H1 (cell line): Measurements from ENCODE around the gene DCXR. TPM values are rescaled to one million over a fixed set of nuclear protein-coding genes. Genes with fewer than 3 reads are reported as not detected.

ENCODE experiments used
- CTCF ChIA-PET: fragments of 300-600 bp; sonication (Branson Sonifier 250); formaldehyde crosslinking; loops from one replicate; lab custom pipeline; 2021; ENCODE audit not compliant: partially characterized antibody; lab: Charles Lee
- POLR2A ChIA-PET: fragments of 300-600 bp; sonication (Branson Sonifier 250); formaldehyde crosslinking; loops from one replicate; lab custom pipeline; 2021; ENCODE audit warnings: inconsistent platforms; ENCODE audit not compliant: partially characterized antibody; lab: Charles Lee
- DNase-seq, 2 experiments: peaks; one replicate each; pipeline versions ENCODE4 v3.0.0 to v3.0.0-alpha.2; 2010 to 2022; ENCODE audit warnings: low spot score in 2 of 2, low read depth in 1 of 2, mixed read lengths in 1 of 2
- FAIRE-seq: peaks from 2 replicates; lab custom pipeline; 2011; peaks lifted over from hg19 to GRCh38; lab: Jason Lieb, UNC
- H2AFZ ChIP-seq: 2 replicates; pipeline ENCODE4 v1.8.1; 2012; ENCODE audit warnings: low read length, inconsistent platforms
- H2AK5ac ChIP-seq: 2 replicates; pipeline ENCODE4 v1.6.1; 2013; ENCODE audit warnings: low read depth, low read length
- H2BK120ac ChIP-seq: replicated peaks from 2 replicates; pipeline ENCODE3; 2013; ENCODE audit warnings: low read depth, low read length, inconsistent platforms
- H2BK12ac ChIP-seq: 2 replicates; pipeline ENCODE4 v1.6.1; 2013; ENCODE audit warnings: low read depth, low read length
- H2BK15ac ChIP-seq: 2 replicates; pipeline ENCODE4 v1.6.1; 2013; ENCODE audit warnings: low read length
- H2BK20ac ChIP-seq: 2 replicates; pipeline ENCODE4 v1.6.1; 2013; ENCODE audit warnings: low read length
- H2BK5ac ChIP-seq: 2 replicates; pipeline ENCODE4 v1.6.1; 2013; ENCODE audit warnings: low read depth, low read length
- H3K14ac ChIP-seq: 2 replicates; pipeline ENCODE4 v1.6.1; 2013; ENCODE audit warnings: inconsistent platforms; ENCODE audit not compliant: insufficient read length
- H3K18ac ChIP-seq: 2 replicates; pipeline ENCODE4 v1.6.1; 2013; ENCODE audit warnings: low read length; ENCODE audit errors: extremely low read depth
- H3K23ac ChIP-seq: 2 replicates; pipeline ENCODE4 v1.6.1; 2013; ENCODE audit warnings: inconsistent platforms; ENCODE audit not compliant: insufficient read length
- H3K23me2 ChIP-seq: 2 replicates; pipeline ENCODE4 v1.6.1; 2013; ENCODE audit warnings: low read depth, low read length
- H3K27ac ChIP-seq: 2 replicates; pipeline ENCODE4 v1.6.1; 2011; ENCODE audit warnings: low read depth, low read length, inconsistent platforms
- H3K27me3 ChIP-seq, 4 experiments: replicated peaks in 1 of 4; 1 replicate in 1 of 4; 2 replicates in 3 of 4; pipeline versions ENCODE4 v1.6.1 to v1.8.1; 2011 to 2013; ENCODE audit warnings: low read length in 3 of 4, mild to moderate bottlenecking in 3 of 4, inconsistent platforms in 2 of 4, mixed read lengths in 2 of 4, moderate library complexity in 1 of 4; ENCODE audit not compliant: control insufficient read depth in 3 of 4, insufficient read depth in 3 of 4; ENCODE audit errors: extremely low read depth in 1 of 4
- H3K36me3 ChIP-seq, 4 experiments: 2 replicates each; pipeline versions ENCODE4 v1.6.1 to v1.8.1; 2011 to 2013; ENCODE audit warnings: mild to moderate bottlenecking in 4 of 4, low read length in 3 of 4, moderate library complexity in 2 of 4, control low read depth in 1 of 4, inconsistent platforms in 1 of 4; ENCODE audit not compliant: insufficient read depth in 4 of 4, control insufficient read depth in 2 of 4
- H3K4ac ChIP-seq: replicated peaks from 2 replicates; pipeline ENCODE3; 2013; ENCODE audit warnings: low read length, low read depth, mixed read lengths, inconsistent platforms; ENCODE audit not compliant: insufficient read length
- H3K4me1 ChIP-seq, 4 experiments: replicated peaks in 1 of 4; 1 replicate in 1 of 4; 2 replicates in 3 of 4; pipeline versions ENCODE4 v1.6.1 to v1.8.1; 2011 to 2013; ENCODE audit warnings: low read length in 3 of 4, inconsistent platforms in 2 of 4, mixed read lengths in 1 of 4; ENCODE audit not compliant: insufficient read depth in 4 of 4, control insufficient read depth in 3 of 4
- H3K4me2 ChIP-seq, 2 experiments: 2 replicates each; pipeline versions ENCODE4 v1.6.1 to v1.8.1; 2011 to 2013; ENCODE audit warnings: low read depth in 2 of 2, low read length in 2 of 2, control low read depth in 1 of 2, inconsistent platforms in 1 of 2, mild to moderate bottlenecking in 1 of 2; ENCODE audit not compliant: insufficient read depth in 1 of 2
- H3K4me3 ChIP-seq, 4 experiments: fragments of 200-600, 300-600 bp in 1 of 4; sonication (generic), shearing (Covaris generic), sonication (Bioruptor Twin) in 1 of 4; 2 replicates each; pipeline versions ENCODE4 v1.5.1 to v1.8.1; 2011 to 2016; ENCODE audit warnings: low read length in 4 of 4, low read depth in 3 of 4, control low read depth in 2 of 4, inconsistent platforms in 2 of 4, mild to moderate bottlenecking in 2 of 4, mixed read lengths in 1 of 4, moderate library complexity in 1 of 4; ENCODE audit not compliant: insufficient read depth in 2 of 4; ENCODE audit errors: extremely low read depth in 1 of 4
- H3K56ac ChIP-seq: replicated peaks from 2 replicates; pipeline ENCODE3; 2013; ENCODE audit warnings: low read depth, mild to moderate bottlenecking, mixed read lengths, low read length, inconsistent platforms; ENCODE audit not compliant: insufficient read length
- H3K79me1 ChIP-seq: 2 replicates; pipeline ENCODE4 v1.6.1; 2013; ENCODE audit warnings: low read depth, low read length, control low read depth
- H3K79me2 ChIP-seq, 2 experiments: 2 replicates each; pipeline versions ENCODE4 v1.6.1 to v1.8.1; 2012 to 2013; ENCODE audit warnings: low read length in 2 of 2, mild to moderate bottlenecking in 2 of 2, inconsistent platforms in 1 of 2; ENCODE audit not compliant: insufficient read depth in 2 of 2, control insufficient read depth in 1 of 2
- H3K9ac ChIP-seq, 4 experiments: replicated peaks in 1 of 4; 1 replicate in 1 of 4; 2 replicates in 3 of 4; pipeline versions ENCODE4 v1.6.1 to v1.8.1; 2011 to 2013; ENCODE audit warnings: low read depth in 3 of 4, low read length in 3 of 4, control low read depth in 2 of 4, mild to moderate bottlenecking in 2 of 4, moderate library complexity in 2 of 4, inconsistent platforms in 1 of 4; ENCODE audit errors: extremely low read depth in 1 of 4
- H3K9me3 ChIP-seq, 2 experiments: 2 replicates each; pipeline versions ENCODE4 v1.6.1 to v1.8.1; 2012 to 2013; ENCODE audit warnings: mild to moderate bottlenecking in 2 of 2, moderate library complexity in 2 of 2, control low read depth in 1 of 2, inconsistent platforms in 1 of 2, low read depth in 1 of 2, low read length in 1 of 2, mixed read lengths in 1 of 2; ENCODE audit not compliant: insufficient read depth in 2 of 2
- H4K20me1 ChIP-seq, 2 experiments: replicated peaks in 1 of 2; 2 replicates each; pipeline versions ENCODE3 to v1.8.1; 2011 to 2013; ENCODE audit warnings: inconsistent platforms in 2 of 2, low read length in 2 of 2, mild to moderate bottlenecking in 1 of 2; ENCODE audit not compliant: insufficient read depth in 2 of 2, control insufficient read depth in 1 of 2
- H4K5ac ChIP-seq: 2 replicates; pipeline ENCODE4 v1.6.1; 2013; ENCODE audit warnings: low read length, low read depth, mixed read lengths, inconsistent platforms; ENCODE audit not compliant: insufficient read length
- H4K8ac ChIP-seq: 2 replicates; pipeline ENCODE4 v1.8.0; 2013; ENCODE audit warnings: mild to moderate bottlenecking, moderate library complexity, low read length, inconsistent platforms; ENCODE audit not compliant: insufficient read depth; ENCODE audit errors: extremely low read depth
- H4K91ac ChIP-seq: replicated peaks from 2 replicates; pipeline ENCODE3; 2013; ENCODE audit warnings: low read length, mixed read lengths, inconsistent platforms; ENCODE audit not compliant: insufficient read length
- RBBP5 ChIP-seq: IDR thresholded peaks from 2 replicates; pipeline ENCODE4 v1.7.1; 2012; ENCODE audit warnings: low read depth, mild to moderate bottlenecking, inconsistent platforms, low read length, moderate library complexity, borderline replicate concordance
- WGBS, 2 experiments: shearing (Covaris generic) in 1 of 2; methylation state at CpG; one replicate each; pipeline versions ENCODE4 v1.1.6 to v1.1.7; 2013 to 2015; ENCODE audit warnings: low lambda C conversion rate in 2 of 2, mixed read lengths in 2 of 2, inconsistent platforms in 1 of 2, low coverage in 1 of 2, missing lambda C conversion rate in 1 of 2; ENCODE audit not compliant: insufficient replicate concordance in 2 of 2, insufficient coverage in 1 of 2, insufficient read length in 1 of 2; ENCODE audit errors: extremely low coverage in 1 of 2, missing lambda C conversion rate in 1 of 2; 5-methylcytosine and 5-hydroxymethylcytosine counted together
- polyA plus RNA-seq, 7 experiments: library from polyadenylated mRNA; depleted of rRNA in 3 of 7; stranded (reverse) in 5 of 7; unstranded in 2 of 7; fragments of >200 nt in 5 of 7; fragments of 200-250 nt in 2 of 7; gene quantifications; 1 replicate in 5 of 7; 2 replicates in 1 of 7; 4 replicates in 1 of 7; pipeline versions ENCODE4 v1.2.1 to v1.2.3, GENCODE V29; 2011 to 2013; ENCODE audit warnings: missing spikeins in 2 of 7, mixed read lengths in 2 of 7
- total RNA-seq: library from RNA; stranded (reverse); fragmentation: NEBNext Ultra II Directional; extraction: Animal tissue kit (Norgen Biotek cat#: 25700); gene quantifications from 2 replicates; pipeline ENCODE4 v1.2.1, GENCODE V29; 2021
- TF ChIP-seq, protein P1 (sequence below): IDR thresholded peaks from 2 replicates; pipeline ENCODE4 v1.6.1; 2012; ENCODE audit warnings: inconsistent platforms
- TF ChIP-seq, protein P2 (sequence below): IDR thresholded peaks from 2 replicates; pipeline ENCODE4 v1.6.1; 2011; ENCODE audit warnings: low read length, improper control_type of control experiment
- TF ChIP-seq, protein P3 (sequence below): IDR thresholded peaks from 2 replicates; pipeline ENCODE4 v1.6.1; 2012; ENCODE audit warnings: low read length, inconsistent platforms

Gene DCXR
- total and polyA plus RNA-seq, 2 of the 8 experiments (the other 6 are each of a cell fraction or from before 2014, with no cell fraction given), result 96.3 to 212 TPM

DNA sequence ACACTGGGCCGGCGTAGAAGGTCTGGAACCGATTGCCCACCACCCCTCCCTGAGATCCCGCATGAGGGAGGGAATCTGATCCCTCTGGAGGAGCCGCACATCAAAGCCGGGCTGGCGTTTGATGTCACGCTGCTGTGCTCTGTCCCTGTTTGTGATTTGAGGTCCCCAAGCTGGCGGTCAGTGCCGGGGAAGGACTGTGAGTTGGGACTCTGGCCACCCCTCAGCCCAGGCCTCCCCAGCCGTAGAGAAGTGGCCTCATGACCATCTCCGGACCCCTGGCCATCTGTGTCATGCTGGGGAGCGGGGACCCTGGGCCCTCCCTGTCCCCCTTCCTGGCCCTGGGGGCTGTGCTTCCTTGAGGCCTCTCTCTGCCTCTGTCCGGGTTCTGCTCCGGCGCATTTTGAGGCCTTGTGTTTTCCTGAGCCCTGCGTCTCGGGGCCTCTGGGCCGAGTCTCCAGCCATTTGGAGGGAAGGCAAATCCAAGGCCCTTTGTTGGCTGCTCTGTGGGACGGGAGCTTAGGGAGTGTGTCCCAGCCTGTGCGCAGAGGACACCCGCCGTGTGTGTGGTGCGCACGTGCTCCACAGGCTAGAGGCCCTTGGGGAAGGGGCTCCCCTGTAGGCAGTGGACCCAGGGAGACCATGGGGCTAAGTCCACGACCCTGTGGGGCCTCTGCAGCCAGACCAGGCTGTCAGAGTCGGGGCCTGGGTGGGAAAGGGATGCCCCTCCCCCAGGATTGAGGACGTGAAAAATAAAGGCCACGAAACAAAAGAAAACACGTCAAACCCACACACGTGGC lies 45.0 kb downstream of the DCXR start:
- Histone ChIP-seq H3K27ac (peak overlapping the region; percentile 38; the same call in 1 of the 2 replicates), H3K27me3 (no peaks in the 10 kb centered on the region), H3K4me1 (peaks cover 0 to 31% (median 27%) of the 10 kb centered on the region in 4 experiments; a peak in 6 of 7 replicates), H4K20me1 (peaks cover 3 to 14% of the 10 kb centered on the region in 2 experiments), H2BK120ac (peak overlapping the region; percentile 34), H3K23me2 (no peaks in the 10 kb centered on the region), H2BK12ac (0 out of 2 replicates have a peak overlapping the region, but pooled peaks have one; percentile 17), H3K56ac (no peak overlapping the region), H3K4me3 (peak overlapping the region in 1 of 4 experiments; percentile 9; a peak in 2 of 8 replicates), H3K4ac (no peak overlapping the region), H3K23ac (no peak overlapping the region), H2AK5ac (peak overlapping the region; percentile 75; the same call in 1 of the 2 replicates), H2BK5ac (peak overlapping the region; percentile 52; the same call in 1 of the 2 replicates), H3K9me3 (no peaks in the 10 kb centered on the region), H4K91ac (peak overlapping the region; percentile 72), H4K8ac (0 out of 2 replicates have a peak overlapping the region, but pooled peaks have one; percentile 23), H3K9ac (no peak overlapping the region; a peak in 2 of 7 replicates), H3K79me2 (peaks cover 0 to 3% of the 10 kb centered on the region in 2 experiments; a peak in 1 of 4 replicates), H3K14ac (no peak overlapping the region), H3K79me1 (peaks cover 9% of the 10 kb centered on the region), H4K5ac (peak overlapping the region; percentile 25), H2BK20ac (no peak overlapping the region), H2BK15ac (no peak overlapping the region), H3K4me2 (peak overlapping the region; percentile 12 to 14; a peak in 3 of 4 replicates), H3K18ac (peak overlapping the region; percentile 32), H3K36me3 (no peaks in the 10 kb centered on the region), H2AFZ (no peak overlapping the region)
- FAIRE-seq, result no peak
- POLR2A ChIA-PET, result interaction anchor here (0.6 to 5.1 kb wide), 9 partner anchors 10 to 67 kb away, joined by 3 to 40 read pairs (median 4); partner anchors contain the start of gene ASPSCR1
- CTCF ChIA-PET, result interaction anchor here (1.0 to 2.3 kb wide), 4 partner anchors 9 to 309 kb away, joined by 3 to 6 read pairs (median 4); no protein-coding TSS in a partner anchor
- TF ChIP-seq, protein P1, sequence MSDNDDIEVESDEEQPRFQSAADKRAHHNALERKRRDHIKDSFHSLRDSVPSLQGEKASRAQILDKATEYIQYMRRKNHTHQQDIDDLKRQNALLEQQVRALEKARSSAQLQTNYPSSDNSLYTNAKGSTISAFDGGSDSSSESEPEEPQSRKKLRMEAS, result peak; percentile 66; the same call in 1 of the 2 replicates
- TF ChIP-seq RBBP5, result peak; percentile 4; the same call in 1 of the 2 replicates
- TF ChIP-seq, protein P2, sequence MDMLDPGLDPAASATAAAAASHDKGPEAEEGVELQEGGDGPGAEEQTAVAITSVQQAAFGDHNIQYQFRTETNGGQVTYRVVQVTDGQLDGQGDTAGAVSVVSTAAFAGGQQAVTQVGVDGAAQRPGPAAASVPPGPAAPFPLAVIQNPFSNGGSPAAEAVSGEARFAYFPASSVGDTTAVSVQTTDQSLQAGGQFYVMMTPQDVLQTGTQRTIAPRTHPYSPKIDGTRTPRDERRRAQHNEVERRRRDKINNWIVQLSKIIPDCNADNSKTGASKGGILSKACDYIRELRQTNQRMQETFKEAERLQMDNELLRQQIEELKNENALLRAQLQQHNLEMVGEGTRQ, result no peak
- TF ChIP-seq, protein P3, sequence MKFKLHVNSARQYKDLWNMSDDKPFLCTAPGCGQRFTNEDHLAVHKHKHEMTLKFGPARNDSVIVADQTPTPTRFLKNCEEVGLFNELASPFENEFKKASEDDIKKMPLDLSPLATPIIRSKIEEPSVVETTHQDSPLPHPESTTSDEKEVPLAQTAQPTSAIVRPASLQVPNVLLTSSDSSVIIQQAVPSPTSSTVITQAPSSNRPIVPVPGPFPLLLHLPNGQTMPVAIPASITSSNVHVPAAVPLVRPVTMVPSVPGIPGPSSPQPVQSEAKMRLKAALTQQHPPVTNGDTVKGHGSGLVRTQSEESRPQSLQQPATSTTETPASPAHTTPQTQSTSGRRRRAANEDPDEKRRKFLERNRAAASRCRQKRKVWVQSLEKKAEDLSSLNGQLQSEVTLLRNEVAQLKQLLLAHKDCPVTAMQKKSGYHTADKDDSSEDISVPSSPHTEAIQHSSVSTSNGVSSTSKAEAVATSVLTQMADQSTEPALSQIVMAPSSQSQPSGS, result no peak
- WGBS, 2 experiments, result 80% methylated on average over 26 of the region's 31 CpGs; no CpG with 5 or more reads in 1 of the 2 experiments
- DNase-seq, result no peak
